GM12878 (cell line): Measurements from ENCODE around the gene PHPT1. TPM values are rescaled to one million over a fixed set of nuclear protein-coding genes. Genes with fewer than 3 reads are reported as not detected.

Experiments
- ATAC-seq: fragments of 200-7000 bp; cut with Tn5 transposase; 3 replicates; pipeline ENCODE4 v1.9.1; 2020; ENCODE audit warnings: mild to moderate bottlenecking, moderate library complexity
- BruUV-seq: library from RNA; stranded (reverse); fragments of 400-500 nt; replicated peaks from 2 replicates; lab custom pipeline; 2021; lab: Mats Ljungman, UMichigan
- CTCF ChIA-PET: fragments of 300-600 bp; sonication (Branson Sonifier 250); formaldehyde crosslinking; extraction: SDS; loops from one replicate; lab custom pipeline; 2021; ENCODE audit warnings: inconsistent platforms; lab: Yijun Ruan, JAX
- POLR2A ChIA-PET: fragments of 350-600 bp; formaldehyde crosslinking; extraction: SDS; loops from one replicate; lab custom pipeline; 2021; ENCODE audit warnings: inconsistent platforms; lab: Charles Lee
- RAD21 ChIA-PET: fragments of 300-600 bp; sonication (Branson Sonifier 250); formaldehyde crosslinking; loops from one replicate; lab custom pipeline; 2023; ENCODE audit warnings: antibody characterized with exemption; ENCODE audit not compliant: unreplicated experiment; lab: Charles Lee
- SMC1A ChIA-PET: fragments of 300-600 bp; sonication (Branson Sonifier 250); formaldehyde crosslinking; loops from one replicate; lab custom pipeline; 2023; ENCODE audit not compliant: unreplicated experiment, uncharacterized antibody; lab: Charles Lee
- DNase-seq: peaks from one replicate; pipeline ENCODE4 v3.0.0-alpha.2; 2011; ENCODE audit warnings: low read depth, low spot score
- FAIRE-seq: peaks from 3 replicates; lab custom pipeline; 2011; peaks lifted over from hg19 to GRCh38; lab: Jason Lieb, UNC
- H2AFZ ChIP-seq: 2 replicates; pipeline ENCODE4 v1.6.0; 2011; ENCODE audit warnings: low read depth, low read length, control low read depth; ENCODE audit not compliant: control insufficient read depth
- H3K27ac ChIP-seq: 2 replicates; pipeline ENCODE4 v1.5.1; 2011; ENCODE audit warnings: control low read depth; ENCODE audit not compliant: control insufficient read depth, insufficient read depth
- H3K27me3 ChIP-seq, 2 experiments: replicated peaks in 1 of 2; 2 replicates each; pipeline versions ENCODE4 v1.6.0 to v1.6.1; 2011; ENCODE audit warnings: low read length in 1 of 2; ENCODE audit not compliant: control insufficient read depth in 2 of 2, insufficient read depth in 2 of 2
- H3K36me3 ChIP-seq, 2 experiments: 2 replicates each; pipeline ENCODE4 v1.5.1; 2011; ENCODE audit warnings: low read length in 1 of 2; ENCODE audit not compliant: control insufficient read depth in 2 of 2, insufficient read depth in 2 of 2
- H3K4me1 ChIP-seq: 2 replicates; pipeline ENCODE4 v1.6.1; 2011; ENCODE audit warnings: mild to moderate bottlenecking, low read length, moderate library complexity, mixed read lengths; ENCODE audit not compliant: control insufficient read depth, insufficient read depth
- H3K4me2 ChIP-seq: 2 replicates; pipeline ENCODE4 v1.6.0; 2011; ENCODE audit warnings: control low read depth; ENCODE audit not compliant: control insufficient read depth, insufficient read depth
- H3K4me3 ChIP-seq: fragments of 200-600 bp; sonication (generic); 2 replicates; pipeline ENCODE4 v1.5.1; 2016
- H3K79me2 ChIP-seq: 2 replicates; pipeline ENCODE4 v1.6.0; 2011; ENCODE audit warnings: low read length; ENCODE audit not compliant: control insufficient read depth, insufficient read depth
- H3K9ac ChIP-seq: 2 replicates; pipeline ENCODE4 v1.8.0; 2011; ENCODE audit warnings: low read length, control low read depth, mixed read lengths; ENCODE audit not compliant: control insufficient read depth, insufficient read depth
- H3K9me3 ChIP-seq: replicated peaks from 3 replicates; pipeline ENCODE4 v1.5.1; 2011; ENCODE audit warnings: mild to moderate bottlenecking, low read length; ENCODE audit not compliant: control insufficient read depth, insufficient read depth
- H4K20me1 ChIP-seq: 2 replicates; pipeline ENCODE4 v1.6.0; 2011; ENCODE audit not compliant: control insufficient read depth, insufficient read depth
- ASH2L ChIP-seq: fragments of 300-600, 200-600 bp; sonication (generic); IDR thresholded peaks from 2 replicates; pipeline ENCODE4 v1.6.1; 2017; ENCODE audit warnings: low read depth, mild to moderate bottlenecking, borderline replicate concordance
- BCL3 ChIP-seq: IDR thresholded peaks from 2 replicates; pipeline ENCODE4 v1.6.1; 2011; ENCODE audit warnings: borderline replicate concordance, low read depth, mild to moderate bottlenecking, moderate library complexity, low read length; ENCODE audit not compliant: insufficient read depth, poor library complexity, severe bottlenecking
- CREB1 ChIP-seq: IDR thresholded peaks from 2 replicates; pipeline ENCODE4 v1.6.1; 2012; ENCODE audit warnings: low read depth, mild to moderate bottlenecking, inconsistent platforms
- FOXM1 ChIP-seq: IDR thresholded peaks from 2 replicates; pipeline ENCODE4 v1.6.1; 2012; ENCODE audit warnings: low read depth, mild to moderate bottlenecking, inconsistent platforms, low read length, moderate library complexity
- NFIC ChIP-seq: IDR thresholded peaks from 2 replicates; pipeline ENCODE4 v1.6.1; 2012; ENCODE audit warnings: low read depth, mild to moderate bottlenecking, inconsistent platforms, low read length, moderate library complexity
- PML ChIP-seq: IDR thresholded peaks from 2 replicates; pipeline ENCODE4 v1.6.1; 2012; ENCODE audit warnings: low read length, inconsistent platforms
- RB1 ChIP-seq: fragments of 450-650 bp; formaldehyde crosslinking; IDR thresholded peaks from 2 replicates; pipeline ENCODE4 v1.6.1; 2017; ENCODE audit warnings: mild to moderate bottlenecking, borderline replicate concordance
- SREBF2 ChIP-seq: IDR thresholded peaks from 2 replicates; pipeline ENCODE4 v1.6.1; 2012; ENCODE audit warnings: mild to moderate bottlenecking, low read length
- ZBTB40 ChIP-seq: fragments of 450-650 bp; IDR thresholded peaks from 2 replicates; pipeline ENCODE4 v1.6.1; 2016; ENCODE audit warnings: mild to moderate bottlenecking, moderate library complexity, borderline replicate concordance
- ZNF384 ChIP-seq: IDR thresholded peaks from 2 replicates; pipeline ENCODE4 v1.6.1; 2012; ENCODE audit warnings: low read depth, mild to moderate bottlenecking, low read length, improper control_type of control experiment, borderline replicate concordance
- WGBS: methylation state at CpG from one replicate; pipeline ENCODE4 v1.1.6; 2016; ENCODE audit warnings: low lambda C conversion rate; ENCODE audit not compliant: insufficient replicate concordance, insufficient coverage; ENCODE audit errors: missing lambda C conversion rate; 5-methylcytosine and 5-hydroxymethylcytosine counted together
- in situ Hi-C: fragments of 300-500 bp; cut with MboI; formaldehyde crosslinking; loops from 9 replicates; pipeline ENCODE4 v1.14.3; 2018; ENCODE audit warnings: mixed read lengths
- intact Hi-C: fragments of 100-400 bp; cut with micrococcal nuclease; formaldehyde crosslinking; loops from one replicate; pipeline ENCODE4 v1.14.2; 2022; ENCODE audit not compliant: unreplicated experiment
- polyA plus RNA-seq, 11 experiments: library from polyadenylated mRNA; depleted of rRNA in 4 of 11; unstranded in 6 of 11; stranded (reverse) in 5 of 11; fragments of >200 nt; fragmentation: Nextera tagmentation in 4 of 11; fragmentation: Illumina TruSeq in 1 of 11; extraction: Ambion mirVana in 4 of 11; extraction: Trizol in 1 of 11; gene quantifications; 1 replicate in 1 of 11; 2 replicates in 10 of 11; pipeline versions ENCODE4 v1.2.1 to v1.2.3, GENCODE V29; 2011 to 2016; ENCODE audit warnings: inconsistent platforms in 2 of 11, missing spikeins in 2 of 11, low read depth in 1 of 11
- total RNA-seq, 4 experiments: library from RNA; depleted of rRNA in 3 of 4; stranded (reverse); fragments of >200 nt in 3 of 4; fragmentation: Illumina TruSeq in 1 of 4; extraction: Trizol in 1 of 4; gene quantifications; 2 replicates each; pipeline versions ENCODE4 v1.2.1 to v1.2.3, GENCODE V29; 2013 to 2021

Gene PHPT1
- total and polyA plus RNA-seq, 10 of the 15 experiments (the other 5 are each of a cell fraction or from before 2014, with no cell fraction given): 56.2 to 323 (median 140) TPM

- no peaks in the 10 kb centered on the region for H3K9me3 ChIP-seq
- POLR2A ChIA-PET: no interaction called here
- TF ChIP-seq RB1: no peak
- TF ChIP-seq BCL3: peak; percentile 31
- TF ChIP-seq CREB1: no peak
- TF ChIP-seq ZNF384: no peak
- TF ChIP-seq FOXM1: no peak
- no peak overlapping the region for H3K4me2 ChIP-seq
- in situ Hi-C loops: no loop called here
- DNase-seq (no peak), FAIRE-seq (no peak), ATAC-seq (no peak)
- SMC1A ChIA-PET: no interaction called here
- no peaks in the 10 kb centered on the region for H3K79me2 ChIP-seq
- no peak overlapping the region for H3K27ac ChIP-seq
- H2AFZ ChIP-seq: no peak overlapping the region
- H3K4me1 ChIP-seq: no peaks in the 10 kb centered on the region
- intact Hi-C loops: no loop called here
- H3K4me3 ChIP-seq: no peak overlapping the region
- CTCF ChIA-PET: no interaction called here
- H3K27me3 ChIP-seq: no peaks in the 10 kb centered on the region
- H3K36me3 ChIP-seq: peaks cover 11 to 12% of the 10 kb centered on the region in 2 experiments
- WGBS: 95% methylated on average over 31 of the region's 31 CpGs
- RAD21 ChIA-PET: no interaction called here
- BruUV-seq: no TSS peak
- no peak overlapping the region for H3K9ac ChIP-seq
- no peaks in the 10 kb centered on the region for H4K20me1 ChIP-seq
Measured at GRCh38 chr9:136828474-136829140, 20.6 kb upstream of the PHPT1 start.

GRCh38 chr9:136829412-136829811, 19.8 kb upstream of the PHPT1 start:
- CTCF ChIA-PET: no interaction called here
- no peaks in the 10 kb centered on the region for H3K4me1 ChIP-seq
- no peak overlapping the region for H3K4me2 ChIP-seq
- H3K9me3 ChIP-seq: no peaks in the 10 kb centered on the region
- H3K36me3 ChIP-seq: peaks cover 11 to 12% of the 10 kb centered on the region in 2 experiments
- POLR2A ChIA-PET: no interaction called here
- FAIRE-seq: no peak
- RAD21 ChIA-PET: no interaction called here
- 95% methylated on average over 14 of the region's 14 CpGs for WGBS
- ATAC-seq: no peak
- no peak for DNase-seq
- no peaks in the 10 kb centered on the region for H4K20me1 ChIP-seq
- SMC1A ChIA-PET: no interaction called here
- no peaks in the 10 kb centered on the region for H3K79me2 ChIP-seq
- H2AFZ ChIP-seq: no peak overlapping the region
- in situ Hi-C loops: no loop called here
- no peak overlapping the region for H3K27ac ChIP-seq
- H3K9ac ChIP-seq: no peak overlapping the region
- no peaks in the 10 kb centered on the region for H3K27me3 ChIP-seq
- intact Hi-C loops: no loop called here
- no TSS peak for BruUV-seq
- H3K4me3 ChIP-seq: no peak overlapping the region
- TF ChIP-seq ASH2L (no peak), PML (no peak), NFIC (no peak), BCL3 (no peak), SREBF2 (no peak), ZBTB40 (no peak)
